NCI-H446 (cell line): ENCODE measurements around the gene MTUS2.
"Not testable (repeated sequence)": the region's sequence is repeated elsewhere in the genome, so short reads cannot be mapped to it uniquely, and the experiment has no call there.

Source experiments
- DNase-seq, 2 experiments: peaks; one replicate each; lab custom pipeline; 2025; lab: John Stamatoyannopoulos, UW

The MTUS2 gene

GRCh38 chr13:29164116-29164515, 344.0 kb downstream of the MTUS2 start:
- DNase-seq, result no peak

- DNase-seq, result no peak
These were observed 345.1 kb downstream of the MTUS2 start for GRCh38 chr13:29165216-29165615.

- no peak for DNase-seq
These were observed 345.7 kb downstream of the MTUS2 start for GRCh38 chr13:29165840-29166239.

GRCh38 chr13:29170436-29171082, 350.4 kb downstream of the MTUS2 start:
- no peak for DNase-seq

- DNase-seq, result no peak
These were observed 351.1 kb downstream of the MTUS2 start for GRCh38 chr13:29171244-29171643.

- DNase-seq, result no peak
These were observed 354.0 kb downstream of the MTUS2 start for GRCh38 chr13:29174093-29174492.

- DNase-seq, result no peak
These were observed 355.2 kb downstream of the MTUS2 start for GRCh38 chr13:29175250-29175873.

GRCh38 chr13:29180055-29180454, 359.9 kb downstream of the MTUS2 start:
- no peak for DNase-seq

GRCh38 chr13:29182216-29182615, 362.1 kb downstream of the MTUS2 start:
- no peak for DNase-seq

- DNase-seq, result no peak
These were observed 365.8 kb downstream of the MTUS2 start for GRCh38 chr13:29185926-29186325.

GRCh38 chr13:29187584-29187983, 367.4 kb downstream of the MTUS2 start:
- DNase-seq, result no peak

GRCh38 chr13:29190298-29190697, 370.2 kb downstream of the MTUS2 start:
- DNase-seq, result no peak

GRCh38 chr13:29193083-29193482, 372.9 kb downstream of the MTUS2 start:
- DNase-seq, result no peak

GRCh38 chr13:29195456-29195855, 375.3 kb downstream of the MTUS2 start:
- DNase-seq, result no peak

- no peak for DNase-seq
These were observed 376.4 kb downstream of the MTUS2 start for GRCh38 chr13:29196409-29197074.

- not testable (repeated sequence) for DNase-seq
These were observed 382.6 kb downstream of the MTUS2 start for GRCh38 chr13:29202753-29203152.

GRCh38 chr13:29204651-29205050, 384.5 kb downstream of the MTUS2 start:
- no peak for DNase-seq

GRCh38 chr13:29210676-29211075, 390.5 kb downstream of the MTUS2 start:
- no peak for DNase-seq

- DNase-seq, result not testable (repeated sequence)
These were observed 391.0 kb downstream of the MTUS2 start for GRCh38 chr13:29211162-29211561.

- DNase-seq, result no peak
These were observed 402.3 kb downstream of the MTUS2 start for GRCh38 chr13:29222458-29222857.

- no peak for DNase-seq
These were observed 404.1 kb downstream of the MTUS2 start for GRCh38 chr13:29224206-29224605.

- DNase-seq, result no peak
These were observed 407.4 kb downstream of the MTUS2 start for GRCh38 chr13:29227576-29227975.

- no peak for DNase-seq
These were observed 410.2 kb downstream of the MTUS2 start for GRCh38 chr13:29230299-29230845.
